ENCODE measurements around the gene TCF7L1.

Gene TCF7L1

GRCh38 chr2:85234868-85235267 lies 101.7 kb downstream of the TCF7L1 start:
- no peak for DNase-seq

GRCh38 chr2:85235281-85235680 lies 102.1 kb downstream of the TCF7L1 start:
- no peak for DNase-seq

GRCh38 chr2:85236084-85236483 lies 102.9 kb downstream of the TCF7L1 start:
- no peak for DNase-seq

GRCh38 chr2:85237849-85238565 lies 104.8 kb downstream of the TCF7L1 start:
- no peak for DNase-seq

GRCh38 chr2:85238607-85239006 lies 105.4 kb downstream of the TCF7L1 start:
- no peak for DNase-seq

GRCh38 chr2:85239102-85239501 lies 105.9 kb downstream of the TCF7L1 start:
- no peak for DNase-seq

GRCh38 chr2:85240055-85240454 lies 106.9 kb downstream of the TCF7L1 start:
- DNase-seq = no peak

- DNase-seq = no peak
These were observed 109.1 kb downstream of the TCF7L1 start for GRCh38 chr2:85242321-85242720.

- no peak for DNase-seq
These were observed 110.2 kb downstream of the TCF7L1 start for GRCh38 chr2:85243101-85244072.

GRCh38 chr2:85244828-85245227 lies 111.6 kb downstream of the TCF7L1 start:
- DNase-seq = no peak

GRCh38 chr2:85245891-85246290 lies 112.7 kb downstream of the TCF7L1 start:
- no peak for DNase-seq

GRCh38 chr2:85246348-85246747 lies 113.2 kb downstream of the TCF7L1 start:
- DNase-seq = no peak

GRCh38 chr2:85247610-85248009 lies 114.4 kb downstream of the TCF7L1 start:
- no peak for DNase-seq

GRCh38 chr2:85248773-85249509 lies 115.7 kb downstream of the TCF7L1 start:
- DNase-seq = no peak

GRCh38 chr2:85250045-85250444 lies 116.9 kb downstream of the TCF7L1 start:
- DNase-seq = no peak

GRCh38 chr2:85251070-85251616 lies 118.0 kb downstream of the TCF7L1 start:
- no peak for DNase-seq

- no peak for DNase-seq
These were observed 120.7 kb downstream of the TCF7L1 start for GRCh38 chr2:85253890-85254289.

GRCh38 chr2:85254540-85255300 lies 121.5 kb downstream of the TCF7L1 start:
- no peak for DNase-seq

GRCh38 chr2:85255456-85255812 lies 122.2 kb downstream of the TCF7L1 start:
- DNase-seq = no peak

GRCh38 chr2:85255813-85256594 lies 122.8 kb downstream of the TCF7L1 start:
- DNase-seq = no peak

- no peak for DNase-seq
These were observed 124.3 kb downstream of the TCF7L1 start for GRCh38 chr2:85257359-85257969.

All from NK-92 treated with Interleukin-12 subunit alpha and Interleukin-12 subunit beta, amount 100 ng/mL, for 24 hours (cell line).